Middle frontal gyrus (tissue), 1 donor: ENCODE measurements around the gene ANKRD6.

Experiments
- DNase-seq: peaks from one replicate; pipeline ENCODE4 v3.0.0-alpha.2; 2015; ENCODE audit warnings: low spot score; ENCODE audit errors: extremely low spot score

Gene ANKRD6

DNA sequence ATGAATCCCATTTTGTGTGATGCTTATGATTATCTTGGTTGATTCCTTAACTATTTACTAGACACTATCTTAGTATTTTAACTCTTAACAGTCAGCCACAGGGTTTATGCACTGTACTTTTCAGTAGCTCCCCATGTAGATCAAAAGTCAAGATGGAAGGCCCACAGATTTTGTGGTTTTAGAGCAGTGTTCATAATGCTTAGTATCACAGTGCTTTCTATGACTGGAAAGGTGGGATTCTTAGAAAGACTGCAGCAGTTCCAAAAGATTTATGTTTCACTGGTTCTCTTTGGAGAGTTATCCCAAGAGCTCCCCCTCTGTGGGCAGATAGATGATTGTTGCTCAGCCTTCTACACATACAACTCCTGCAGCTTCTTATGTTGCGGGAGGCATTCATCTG is 34.5 kb downstream of the ANKRD6 start:
- DNase-seq = no peak

DNA sequence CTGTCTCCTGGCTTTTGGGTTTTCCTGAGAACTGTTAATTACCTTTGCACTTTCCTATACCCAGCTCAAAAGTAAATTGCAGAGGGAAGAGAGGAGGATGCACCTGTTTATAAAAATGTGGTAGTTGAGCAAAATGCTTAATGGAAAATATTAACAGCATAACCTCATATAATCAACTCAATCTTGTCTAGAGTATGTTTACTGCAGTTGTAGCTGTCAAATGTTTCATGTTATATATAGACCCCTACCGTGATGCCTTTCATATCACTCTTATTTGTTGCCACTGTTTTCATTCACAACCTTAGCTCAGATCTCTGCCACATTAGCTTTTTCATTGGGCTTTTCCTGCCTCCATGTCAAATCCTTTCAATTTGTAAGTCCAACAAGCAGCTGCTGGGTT is 36.0 kb downstream of the ANKRD6 start:
- DNase-seq = no peak

DNA sequence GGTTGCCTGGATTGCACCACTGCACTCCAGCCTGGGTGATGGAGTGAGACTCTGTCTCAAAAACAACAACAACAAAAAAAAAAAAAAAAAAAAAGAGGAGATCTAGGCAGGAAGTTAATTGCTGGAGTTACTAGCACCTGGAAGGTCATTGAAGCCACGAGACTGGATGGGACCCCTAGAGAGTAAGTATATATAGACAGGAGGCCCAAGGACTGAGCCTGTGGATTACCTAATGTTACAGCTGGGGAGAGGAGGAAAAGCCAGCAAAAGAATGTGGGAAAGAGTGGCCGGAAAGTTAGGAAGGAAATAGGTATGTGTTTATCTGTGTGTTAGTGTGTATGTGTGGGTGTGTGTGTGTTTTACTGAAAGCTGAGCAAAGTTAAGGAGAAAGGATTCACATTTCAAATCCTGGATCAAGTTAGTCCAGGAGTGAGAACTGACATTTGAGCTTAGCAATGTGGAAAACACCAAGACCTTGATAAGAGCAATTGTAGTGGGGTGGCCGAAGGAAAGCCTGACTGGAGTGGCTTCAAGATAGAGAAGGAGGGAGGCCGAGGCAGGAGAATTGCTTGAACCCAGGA is 38.4 kb downstream of the ANKRD6 start:
- no peak for DNase-seq

DNA sequence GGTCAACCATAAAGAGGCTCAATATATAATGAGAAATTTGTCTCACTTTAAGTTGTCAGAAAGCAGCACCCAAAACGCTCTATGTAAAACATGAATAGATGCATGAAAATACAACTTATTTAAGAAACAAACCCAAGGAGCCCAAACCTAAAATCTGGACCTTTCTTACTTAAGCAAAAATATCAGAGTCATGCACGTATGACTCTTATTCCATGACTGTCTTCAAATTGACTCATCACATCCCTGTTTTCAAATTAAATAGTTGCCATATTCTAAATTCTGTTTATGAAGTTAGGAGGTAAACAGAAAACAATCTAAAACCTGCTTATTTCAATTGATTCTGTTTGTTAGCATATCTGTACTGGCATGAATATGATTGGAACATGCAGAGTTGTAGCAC is 42.1 kb downstream of the ANKRD6 start:
- DNase-seq = no peak

DNA sequence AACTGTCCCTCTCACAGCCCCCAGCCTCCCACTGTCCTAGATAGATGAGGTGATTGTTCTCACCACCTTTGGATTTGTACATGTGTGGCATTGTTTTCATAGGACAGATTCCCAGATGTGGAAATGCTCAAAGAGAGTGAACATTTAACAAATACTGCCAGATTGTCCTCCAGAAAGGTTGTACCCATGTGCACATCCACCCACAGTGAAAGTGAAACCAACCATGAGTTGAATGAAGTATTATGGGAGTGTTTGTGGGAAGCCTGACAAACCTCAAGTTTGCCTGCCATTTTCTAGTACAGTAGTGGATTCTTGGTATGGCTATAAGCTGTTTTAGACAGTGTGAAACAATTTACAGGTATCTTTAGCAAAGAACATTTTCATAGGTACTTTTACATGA is 42.7 kb downstream of the ANKRD6 start:
- no peak for DNase-seq

DNA sequence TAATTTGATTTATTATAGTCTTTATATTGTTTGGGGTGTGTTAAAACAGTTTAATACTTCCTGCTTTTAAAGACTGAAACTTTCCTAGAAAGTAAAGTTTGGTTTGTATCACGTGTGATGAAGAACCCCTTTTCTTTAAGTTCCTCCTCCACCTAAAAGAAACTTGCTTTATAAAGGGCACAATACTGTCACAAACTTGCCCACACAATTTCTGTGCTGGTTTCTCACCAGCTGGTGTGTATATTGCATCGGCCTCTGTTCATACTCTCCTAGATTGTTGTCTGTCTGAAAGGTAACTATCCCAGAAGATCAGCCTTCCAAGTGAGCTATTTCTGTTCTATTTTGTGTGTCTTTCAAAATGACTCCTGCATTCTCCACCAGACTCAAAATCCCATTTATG is 46.9 kb downstream of the ANKRD6 start:
- DNase-seq = no peak

DNA sequence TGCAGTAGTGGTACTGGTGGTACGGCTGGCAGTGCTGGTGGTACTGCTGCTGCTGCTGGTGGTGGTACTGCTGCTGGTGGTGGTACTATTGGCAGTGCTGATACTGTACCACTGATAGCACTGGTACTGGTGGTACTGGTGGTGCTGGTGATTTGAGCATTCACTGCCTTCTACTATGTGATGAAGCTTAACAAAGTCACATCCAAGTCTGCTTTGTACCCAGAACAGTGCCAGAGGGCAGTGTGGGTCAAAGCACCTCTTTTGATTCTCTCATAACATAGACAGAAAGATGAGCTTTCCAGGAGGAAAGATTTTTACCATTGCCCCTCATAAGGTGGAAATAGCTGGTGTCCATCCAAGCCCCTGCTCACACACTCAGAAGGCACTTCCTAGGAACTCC is 48.7 kb downstream of the ANKRD6 start:
- DNase-seq = no peak

DNA sequence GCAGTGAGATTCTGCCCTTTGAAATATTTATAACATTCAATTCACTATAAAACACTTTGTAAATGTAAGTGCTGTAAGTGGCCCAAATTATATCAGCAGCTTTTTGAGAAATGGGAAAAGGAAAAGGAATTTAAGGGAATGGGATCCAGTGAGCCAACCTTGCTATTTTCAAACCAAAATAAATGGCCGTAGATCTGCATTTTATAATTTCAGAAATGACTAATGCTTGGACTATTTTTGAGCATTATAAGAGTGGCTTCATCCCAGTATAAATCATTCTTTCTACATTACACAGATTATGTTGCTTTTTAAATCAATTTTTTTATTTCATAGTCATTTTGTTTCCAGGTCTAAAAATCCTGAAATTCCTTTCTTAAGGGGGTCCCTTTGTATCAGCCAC is 49.2 kb downstream of the ANKRD6 start:
- no peak for DNase-seq

DNA sequence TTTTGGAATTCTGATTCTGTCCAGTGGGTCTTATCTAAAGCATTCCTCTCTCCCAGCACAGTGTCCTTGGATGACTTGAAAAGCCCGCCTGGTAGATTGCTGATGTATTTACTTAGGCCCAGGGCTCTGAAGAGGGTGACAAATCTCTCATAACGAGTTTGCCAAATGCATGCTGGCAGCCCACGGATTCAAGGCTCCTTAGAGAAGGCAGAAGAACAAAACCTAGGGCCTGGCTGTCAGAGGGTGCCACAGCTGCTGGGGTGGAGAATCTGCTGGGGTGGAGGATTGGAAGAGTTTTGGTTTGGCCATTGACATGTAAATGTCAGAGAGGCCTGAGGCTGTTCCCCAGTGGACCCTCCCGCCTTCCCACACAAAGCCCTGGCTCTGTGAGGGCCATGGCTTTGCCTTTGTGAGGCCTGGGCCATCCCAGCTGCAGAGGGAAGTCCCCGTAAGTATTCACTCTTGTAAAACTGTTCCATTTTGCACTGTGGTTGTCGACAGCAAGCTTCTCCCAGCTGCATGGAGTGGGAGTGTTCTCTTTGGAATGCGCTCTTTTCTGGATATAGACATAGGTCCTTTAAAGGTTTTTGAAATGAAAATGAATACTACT is 50.3 kb downstream of the ANKRD6 start:
- no peak for DNase-seq

DNA sequence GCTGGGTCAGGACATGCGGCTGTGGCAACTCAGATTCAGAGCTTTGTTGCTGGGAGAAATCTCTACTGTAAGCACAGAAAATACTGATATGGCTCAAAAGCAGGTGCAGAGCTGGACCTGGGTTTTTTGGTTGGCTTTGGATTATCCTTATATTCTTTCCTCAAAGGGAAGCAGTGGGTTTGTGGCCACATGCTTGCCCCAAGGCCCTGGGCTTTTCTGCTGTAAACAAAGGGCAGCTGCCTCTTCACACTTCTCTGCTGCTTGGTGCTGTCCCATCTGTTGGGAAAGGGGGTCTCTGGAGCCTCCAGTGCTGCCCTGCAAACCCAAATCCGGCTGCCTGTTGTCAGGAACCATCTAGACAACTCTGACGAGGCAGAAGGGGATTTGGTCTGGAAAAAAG is 52.4 kb downstream of the ANKRD6 start:
- no peak for DNase-seq

DNA sequence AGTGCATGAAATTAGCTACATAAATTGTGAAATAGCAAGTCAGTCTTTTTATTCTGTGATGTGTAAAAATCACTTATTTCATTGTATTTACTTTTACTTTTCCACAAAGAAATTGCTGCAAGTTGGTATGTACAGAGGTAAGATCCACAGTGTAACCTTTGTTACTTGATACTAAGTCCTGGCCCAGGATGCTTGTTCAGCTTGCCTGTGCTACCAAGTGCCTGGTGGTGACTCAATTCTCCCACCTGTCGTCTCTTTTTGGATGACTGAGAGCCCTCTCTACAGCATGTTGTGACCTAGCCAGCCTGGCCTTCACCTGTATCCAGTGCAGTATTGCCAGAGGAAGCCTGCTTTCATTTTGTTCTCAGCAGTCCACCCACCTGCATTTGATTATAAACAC is 54.9 kb downstream of the ANKRD6 start:
- DNase-seq = no peak

DNA sequence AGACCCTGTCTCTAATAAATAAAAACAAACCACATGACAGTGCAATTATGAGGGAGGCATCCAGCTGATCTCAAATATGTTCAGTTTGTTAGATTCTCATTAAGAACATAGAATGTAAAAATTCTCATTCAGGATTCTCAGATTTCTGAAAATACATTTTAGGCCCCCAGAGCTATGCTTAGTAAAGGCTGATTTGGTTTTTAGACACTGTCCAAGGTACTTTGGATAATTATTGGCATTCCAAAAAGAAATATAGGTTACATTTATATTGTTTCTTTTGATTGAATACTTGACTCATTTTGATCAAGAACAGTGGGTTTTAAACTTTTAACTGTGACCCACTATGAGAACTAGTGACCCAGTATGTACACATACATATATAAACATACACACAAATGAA is 55.5 kb downstream of the ANKRD6 start:
- DNase-seq = no peak

DNA sequence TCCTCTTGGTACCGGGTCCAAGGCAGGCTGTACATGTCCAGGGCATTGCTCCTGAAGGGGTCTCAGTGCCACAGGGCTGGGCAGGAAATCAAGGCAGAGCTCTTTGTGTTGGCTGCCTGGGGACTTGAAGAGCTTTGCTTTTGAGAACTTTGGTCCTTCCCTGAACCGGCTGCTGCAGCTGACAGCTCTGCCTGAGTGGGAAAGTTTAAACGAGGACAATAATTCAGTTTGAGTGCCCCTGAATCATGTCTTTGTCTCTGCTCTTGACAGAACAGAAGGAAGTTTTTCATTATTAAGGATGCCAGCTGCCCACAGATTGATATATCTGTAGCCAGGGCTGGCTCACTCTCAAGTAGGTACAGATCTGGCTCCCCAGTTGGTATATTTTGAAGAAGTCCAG is 56.1 kb downstream of the ANKRD6 start:
- no peak for DNase-seq

DNA sequence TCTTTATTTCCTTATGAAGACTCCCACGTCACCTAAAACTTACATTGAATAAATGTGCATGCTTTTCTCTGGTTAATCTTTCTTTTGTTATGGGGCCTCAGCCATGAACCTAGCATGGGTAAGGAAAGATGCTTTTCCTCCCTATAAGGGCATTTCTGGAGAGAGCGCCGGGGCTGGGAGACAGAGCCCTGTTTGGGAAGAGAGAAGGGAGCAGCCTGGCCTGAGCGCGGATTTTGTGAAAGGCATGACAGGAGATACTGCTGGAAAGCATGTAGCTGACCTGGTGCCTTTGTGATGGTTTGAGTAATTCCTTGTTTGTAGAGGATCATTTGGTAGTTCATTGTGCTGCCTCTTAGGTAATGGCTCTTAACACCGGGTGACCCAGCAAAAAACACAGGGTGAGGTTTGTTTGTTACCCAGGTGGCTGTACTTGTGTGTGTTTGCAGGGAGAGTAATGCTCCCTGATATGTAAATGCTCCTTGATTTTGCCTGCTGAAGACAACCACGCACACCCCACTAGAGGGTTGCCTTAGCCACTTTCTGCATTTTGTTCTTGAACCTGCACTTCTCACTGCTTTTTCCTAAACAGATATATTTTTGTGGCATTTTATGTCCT is 59.2 kb downstream of the ANKRD6 start:
- DNase-seq = no peak

DNA sequence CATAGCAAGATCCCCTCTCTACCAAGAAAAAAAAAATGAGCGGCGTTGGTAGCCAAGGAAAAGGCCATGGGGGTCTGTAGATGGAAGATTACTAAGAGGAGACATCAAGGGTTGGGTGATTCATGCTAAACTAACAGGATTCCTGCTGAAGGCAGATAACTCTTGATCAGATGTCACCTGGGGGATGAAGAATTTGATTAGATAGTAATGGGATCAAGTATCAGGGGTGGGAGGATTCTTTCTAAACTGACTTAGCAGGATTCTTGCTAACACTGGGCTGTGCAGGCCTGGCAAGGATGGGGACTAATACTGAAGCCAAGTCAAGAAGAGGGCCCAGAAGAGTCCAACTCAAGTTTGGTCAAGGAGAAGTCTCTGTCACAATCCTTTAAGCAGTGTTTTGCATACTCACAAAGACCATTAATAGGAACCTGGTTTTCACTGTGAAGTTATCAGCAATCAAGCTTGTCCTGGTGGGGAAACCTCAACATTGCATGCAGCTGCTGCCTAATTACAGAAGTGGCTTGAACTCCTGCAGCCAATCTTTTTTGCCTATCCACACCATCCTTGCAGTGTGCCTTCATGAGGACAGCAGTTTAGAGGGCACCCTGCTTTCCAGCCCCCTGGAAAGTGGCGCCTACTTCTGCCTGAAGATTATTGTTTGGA is 61.3 kb downstream of the ANKRD6 start:
- no peak for DNase-seq

DNA sequence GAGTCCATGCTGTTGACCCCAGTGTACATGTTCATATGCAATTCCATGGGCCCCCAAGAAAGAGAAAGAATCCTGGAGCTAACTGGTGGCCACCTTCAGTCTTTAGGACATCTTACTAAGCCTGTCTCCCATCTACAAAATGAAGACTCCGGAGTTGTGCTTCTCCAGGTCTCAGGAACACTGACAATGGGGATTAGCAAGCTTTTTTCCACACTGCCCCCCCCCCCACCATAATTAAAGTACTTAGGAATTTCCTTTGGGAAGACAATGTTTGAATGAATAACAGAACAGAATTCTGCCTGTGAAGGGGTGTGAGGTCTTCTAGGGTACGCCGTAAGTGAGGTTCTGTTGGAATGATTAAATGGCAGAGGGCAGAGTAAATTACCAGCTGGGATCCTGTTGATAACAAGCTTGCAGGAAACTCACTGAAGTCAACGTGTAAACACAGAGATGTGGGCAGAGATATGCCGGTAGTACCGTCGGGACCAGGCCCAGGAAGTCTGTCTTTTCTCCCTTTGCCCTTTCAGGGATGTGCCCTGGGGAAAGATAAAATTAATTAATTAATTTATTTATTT is 63.1 kb downstream of the ANKRD6 start:
- no peak for DNase-seq

DNA sequence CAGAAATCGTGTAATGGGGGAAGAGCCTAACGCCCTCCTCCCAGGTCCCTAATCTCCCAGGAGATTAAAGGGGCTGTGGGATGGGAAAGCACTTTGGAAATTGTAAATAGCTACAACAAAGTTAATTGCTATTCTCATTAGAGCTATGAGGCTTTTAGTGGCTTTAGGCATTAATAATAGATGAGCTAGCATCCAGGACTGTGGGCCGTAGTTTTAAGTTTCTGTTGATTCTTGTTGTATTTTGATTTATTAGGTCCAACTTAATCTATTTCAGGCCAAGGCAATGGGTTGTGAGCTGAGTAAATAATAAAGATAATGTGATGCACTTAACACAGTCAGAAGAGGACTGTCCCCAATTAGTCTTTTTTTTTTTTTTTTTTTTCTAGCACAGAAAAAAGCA is 67.7 kb downstream of the ANKRD6 start:
- DNase-seq = no peak

DNA sequence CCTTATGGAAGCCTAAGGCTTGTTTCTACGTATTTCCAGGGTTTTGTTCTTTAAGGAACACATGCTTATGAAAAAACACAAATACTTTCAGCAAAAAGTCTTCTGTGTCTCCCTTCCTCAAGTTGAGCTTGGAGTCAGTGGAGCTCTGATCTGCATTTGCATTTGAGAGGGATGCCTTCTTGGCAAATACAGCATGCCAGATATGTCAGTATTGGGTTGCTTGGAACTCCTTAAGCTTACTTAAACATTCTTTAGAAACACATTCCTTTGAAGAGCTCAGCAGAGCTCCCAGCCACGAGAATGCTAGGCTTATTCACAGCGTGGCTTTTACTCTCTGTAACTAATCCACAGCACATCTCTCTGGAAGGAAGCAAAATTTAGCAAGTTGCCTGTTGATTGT is 68.3 kb downstream of the ANKRD6 start:
- no peak for DNase-seq

DNA sequence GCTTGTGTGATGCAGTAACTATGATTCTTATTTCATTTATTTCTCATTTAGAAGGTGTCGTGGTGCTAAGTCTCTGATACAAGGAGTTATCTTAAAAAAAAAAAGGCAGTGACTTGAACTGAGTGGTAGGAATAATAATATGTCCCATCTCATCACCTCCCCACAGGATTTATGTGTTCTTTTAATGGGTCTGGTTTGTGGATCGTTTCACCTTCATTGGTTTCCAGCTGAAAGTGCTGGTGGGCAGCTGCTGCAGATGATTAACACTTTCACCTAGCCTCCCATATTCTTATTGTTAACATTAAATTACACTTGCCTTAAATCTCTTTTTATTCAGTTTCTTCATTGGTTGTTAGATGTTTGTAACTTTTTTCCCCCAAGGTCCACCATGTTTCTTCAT is 68.8 kb downstream of the ANKRD6 start:
- no peak for DNase-seq

DNA sequence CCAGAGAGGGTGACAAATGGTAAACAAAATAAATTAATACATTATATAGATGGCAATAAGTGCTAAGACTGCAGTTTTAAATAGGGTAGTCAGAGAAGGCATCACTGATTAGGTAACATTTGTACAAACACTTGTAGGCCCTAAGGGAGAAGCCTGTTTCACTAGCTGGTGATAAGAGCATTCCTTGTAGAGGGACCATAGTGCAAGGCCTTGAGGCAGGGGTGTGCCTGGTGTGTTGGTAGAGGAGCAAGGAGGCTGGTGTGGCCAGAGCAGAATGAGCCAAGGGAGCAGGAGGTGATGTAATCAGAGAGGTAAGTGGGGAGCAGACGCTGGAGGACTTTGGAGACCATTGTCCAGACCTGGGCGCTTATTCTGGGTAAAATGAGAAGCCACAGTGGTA is 70.7 kb downstream of the ANKRD6 start:
- DNase-seq = no peak

DNA sequence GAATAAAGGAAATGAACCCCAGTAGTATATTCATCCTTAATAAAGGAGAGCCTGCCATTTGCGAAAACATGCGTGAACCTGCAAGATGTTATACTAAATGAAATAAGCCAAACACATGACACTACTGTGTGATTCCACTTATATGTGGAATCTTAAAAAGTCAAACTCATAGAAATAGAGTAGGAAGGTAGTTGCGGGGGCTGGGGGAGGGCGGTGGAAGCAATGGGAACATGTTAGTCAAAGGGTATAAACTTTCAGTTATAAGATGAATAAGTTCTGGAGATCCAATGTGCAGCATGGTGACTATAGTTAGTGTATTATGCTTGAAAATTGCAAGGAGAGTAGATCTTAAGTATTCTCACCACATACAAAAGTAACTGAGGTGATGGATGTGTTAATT is 72.9 kb downstream of the ANKRD6 start:
- no peak for DNase-seq
